VCaP (cell line): ENCODE results near the gene CNPY1.

Experiments used
- H3K27ac ChIP-seq: fragments of 450-650 bp; 2 replicates; pipeline ENCODE4 v1.5.1; 2017
- CTCF ChIP-seq: fragments of 450-650 bp; conservative IDR thresholded peaks from 2 replicates; pipeline ENCODE4 v1.5.1; 2017; ENCODE audit warnings: mild to moderate bottlenecking, moderate library complexity

CNPY1 gene

GRCh38 chr7:155469311-155470185 is 76.8 kb downstream of the CNPY1 start:
- H3K27ac ChIP-seq, result no peak overlapping the region
- TF ChIP-seq CTCF, result no peak

DNA sequence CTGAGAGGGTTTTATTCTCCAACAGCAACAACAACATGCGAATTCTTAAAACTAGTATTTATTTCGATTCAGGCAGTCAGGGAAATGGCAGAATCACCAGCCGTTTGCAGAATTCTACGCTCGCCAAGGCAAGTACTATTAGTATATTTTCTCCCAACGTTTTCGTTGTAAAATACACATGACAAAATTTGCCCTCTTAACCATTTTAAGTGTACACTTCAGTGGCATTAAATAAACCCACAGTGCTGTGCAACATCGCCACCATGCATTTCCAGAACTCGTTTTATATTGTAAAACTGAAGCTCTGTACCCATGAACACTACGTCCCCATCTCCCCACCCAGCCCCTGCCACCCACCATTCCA is 77.6 kb downstream of the CNPY1 start:
- H3K27ac ChIP-seq, result no peak overlapping the region
- TF ChIP-seq CTCF, result no peak

DNA sequence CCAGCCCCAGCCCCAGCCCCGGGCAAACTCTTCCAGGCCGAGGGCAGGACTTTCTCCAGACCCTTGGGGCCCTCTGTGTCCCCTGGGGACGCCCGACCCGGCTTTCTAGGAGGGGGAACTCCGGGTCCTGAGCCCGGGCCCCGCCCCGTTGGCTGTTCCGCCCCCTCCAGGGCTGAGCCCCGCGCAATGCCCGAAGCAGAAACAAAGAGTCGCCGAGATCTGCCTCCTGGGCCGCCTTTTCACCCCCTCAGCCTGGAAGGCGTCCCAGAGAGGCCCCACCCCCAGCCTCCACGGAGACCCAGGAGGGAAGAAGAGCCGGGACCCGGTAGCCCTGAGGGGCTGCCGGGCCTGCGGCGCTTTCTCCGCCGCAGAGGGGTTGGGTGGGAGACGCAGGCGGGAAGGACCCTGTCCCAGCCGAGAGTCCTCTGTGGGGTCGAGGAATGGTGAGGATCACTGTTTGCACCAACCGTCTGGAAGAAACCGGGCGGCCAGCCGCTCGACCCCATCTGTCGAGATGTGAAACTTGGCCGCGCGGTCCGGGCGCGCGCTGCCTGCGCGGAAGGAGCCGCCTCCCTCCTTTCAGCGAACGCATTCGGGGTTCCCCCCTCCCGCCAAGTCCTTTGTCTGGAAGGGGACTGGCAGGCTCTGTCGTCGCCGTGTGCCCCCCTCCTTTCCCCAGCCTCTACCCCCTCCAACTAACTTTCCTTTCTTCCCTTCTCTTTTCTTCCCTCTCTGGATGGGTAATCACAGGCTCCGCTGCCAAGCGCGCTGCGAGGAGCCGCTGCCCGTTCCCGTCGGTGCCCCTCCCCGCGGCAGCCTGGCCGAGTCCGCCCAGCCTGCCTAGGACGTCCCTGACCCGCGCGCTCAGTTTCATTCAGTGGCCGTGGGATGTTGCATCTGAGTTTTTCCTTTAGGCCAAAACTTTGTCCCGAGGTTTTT is 78.2 kb downstream of the CNPY1 start:
- no peak overlapping the region for H3K27ac ChIP-seq
- no peak for TF ChIP-seq CTCF

DNA sequence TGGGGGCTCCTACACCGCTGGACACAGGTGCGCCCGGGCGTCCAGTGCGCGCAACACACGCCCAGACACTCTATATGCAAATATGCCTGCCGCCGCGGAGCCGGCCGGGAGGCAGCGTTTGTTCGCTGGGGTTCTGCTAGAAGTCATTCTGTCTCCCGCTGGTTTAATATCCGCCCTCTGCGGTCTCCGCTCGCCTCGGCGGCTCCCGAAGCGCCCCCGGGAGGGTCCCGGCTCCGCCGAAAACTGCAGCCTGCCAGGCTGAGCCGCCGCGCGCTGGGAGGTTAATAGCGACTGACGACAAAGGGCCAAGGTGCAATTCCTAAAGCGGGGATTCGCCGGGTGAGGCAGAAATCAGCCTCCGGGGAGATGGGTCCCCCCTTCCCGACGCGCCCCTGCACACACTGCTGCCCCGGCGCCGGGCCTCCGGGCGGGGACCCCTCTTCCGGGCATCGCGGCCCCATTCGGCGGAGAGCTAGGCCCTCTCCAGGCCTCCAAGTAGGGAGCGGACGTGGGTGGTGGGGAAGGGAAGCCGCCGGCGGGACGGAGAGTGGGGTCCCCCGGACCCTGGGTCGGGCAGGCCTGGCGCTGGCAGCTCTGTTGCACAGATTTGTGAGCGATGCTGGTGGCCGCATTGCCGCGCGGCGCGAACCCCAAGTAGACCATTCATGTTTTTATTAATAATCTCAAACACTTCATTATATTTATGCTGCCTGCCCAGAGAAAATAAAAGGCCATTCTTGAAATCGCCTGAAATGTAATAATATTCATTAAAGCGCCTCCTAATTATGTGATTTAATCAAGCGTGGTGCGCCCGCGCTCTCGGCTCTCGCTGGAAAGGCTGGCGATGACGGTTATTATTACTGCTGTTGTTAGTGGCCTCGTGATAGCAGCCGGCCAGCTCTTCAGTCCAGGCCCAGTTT is 79.3 kb downstream of the CNPY1 start:
- TF ChIP-seq CTCF, result no peak

GRCh38 chr7:155466142-155466813 is 80.1 kb downstream of the CNPY1 start:
- TF ChIP-seq CTCF, result no peak
- H3K27ac ChIP-seq, result no peak overlapping the region

More for the DNA sequence above, 79.3 kb downstream of the CNPY1 start:
- no peak overlapping the region for H3K27ac ChIP-seq

- no peak for TF ChIP-seq CTCF
- no peak overlapping the region for H3K27ac ChIP-seq
Observed at GRCh38 chr7:155465761-155466141, 80.6 kb downstream of the CNPY1 start.
